ENCODE data around the gene ZNF865.

Gene ZNF865

DNA sequence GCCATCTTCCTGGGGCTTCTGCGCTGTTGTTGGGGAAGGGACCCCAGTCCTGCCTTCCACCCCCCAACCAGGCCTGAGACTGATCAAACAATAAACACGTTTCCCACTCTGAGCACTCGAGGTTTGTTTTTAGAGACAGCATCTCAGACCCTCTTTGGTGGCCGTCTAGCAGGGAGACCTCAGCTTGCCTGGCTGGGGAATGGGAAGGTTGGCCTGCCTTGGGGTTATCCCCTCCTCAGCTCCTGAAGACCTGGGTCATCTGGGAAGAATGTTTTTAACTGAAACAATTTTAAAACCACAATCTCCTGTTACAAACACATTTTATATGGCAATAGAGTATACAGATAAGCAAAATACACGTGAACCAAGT, 40.0 kb downstream of the ZNF865 start:
- no peak for TF ChIP-seq EZH2 (optimal IDR thresholded peaks at IDR 0.05; ENCODE audit: low read depth, low read length)
- no peak for TF ChIP-seq EZH2phosphoT487 (IDR thresholded peaks at IDR 0.05; ENCODE audit: low read length)
- TF ChIP-seq, protein P1, sequence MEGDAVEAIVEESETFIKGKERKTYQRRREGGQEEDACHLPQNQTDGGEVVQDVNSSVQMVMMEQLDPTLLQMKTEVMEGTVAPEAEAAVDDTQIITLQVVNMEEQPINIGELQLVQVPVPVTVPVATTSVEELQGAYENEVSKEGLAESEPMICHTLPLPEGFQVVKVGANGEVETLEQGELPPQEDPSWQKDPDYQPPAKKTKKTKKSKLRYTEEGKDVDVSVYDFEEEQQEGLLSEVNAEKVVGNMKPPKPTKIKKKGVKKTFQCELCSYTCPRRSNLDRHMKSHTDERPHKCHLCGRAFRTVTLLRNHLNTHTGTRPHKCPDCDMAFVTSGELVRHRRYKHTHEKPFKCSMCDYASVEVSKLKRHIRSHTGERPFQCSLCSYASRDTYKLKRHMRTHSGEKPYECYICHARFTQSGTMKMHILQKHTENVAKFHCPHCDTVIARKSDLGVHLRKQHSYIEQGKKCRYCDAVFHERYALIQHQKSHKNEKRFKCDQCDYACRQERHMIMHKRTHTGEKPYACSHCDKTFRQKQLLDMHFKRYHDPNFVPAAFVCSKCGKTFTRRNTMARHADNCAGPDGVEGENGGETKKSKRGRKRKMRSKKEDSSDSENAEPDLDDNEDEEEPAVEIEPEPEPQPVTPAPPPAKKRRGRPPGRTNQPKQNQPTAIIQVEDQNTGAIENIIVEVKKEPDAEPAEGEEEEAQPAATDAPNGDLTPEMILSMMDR (IDR thresholded peaks at IDR 0.05; ENCODE audit: low read length), result no peak
- no peak overlapping the region for H3K4me3 ChIP-seq (ENCODE audit: low read length)
- H3K9me3 ChIP-seq (replicated peaks; ENCODE audit: insufficient read depth, low read length), result no peaks in the 10 kb centered on the region
- no peaks in the 10 kb centered on the region for H3K9me2 ChIP-seq (replicated peaks; ENCODE audit: insufficient read depth, low read length)
- no peak overlapping the region for H3K9ac ChIP-seq (ENCODE audit: low read length)
- H3K27ac ChIP-seq (ENCODE audit: low read length), result no peak overlapping the region
- H3F3A ChIP-seq (ENCODE audit: insufficient read depth, low read length), result peaks cover 20% of the 10 kb centered on the region
- no peak for DNase-seq
- H3K4me2 ChIP-seq (ENCODE audit: low read depth, low read length), result no peak overlapping the region
- no peaks in the 10 kb centered on the region for H3K36me3 ChIP-seq (replicated peaks; ENCODE audit: insufficient read depth, low read length)
- peaks cover 25% of the 10 kb centered on the region for H3K79me2 ChIP-seq (ENCODE audit: low read length)
- no peaks in the 10 kb centered on the region for H4K20me1 ChIP-seq (ENCODE audit: insufficient read depth, low read length)
- H3K4me1 ChIP-seq (ENCODE audit: low read length), result peaks cover 23% of the 10 kb centered on the region; the same call in 1 of the 2 replicates
- no peaks in the 10 kb centered on the region for H3K27me3 ChIP-seq (replicated peaks; ENCODE audit: insufficient read depth, low read length)
- no peak overlapping the region for H2AFZ ChIP-seq (ENCODE audit: low read length)

DNA sequence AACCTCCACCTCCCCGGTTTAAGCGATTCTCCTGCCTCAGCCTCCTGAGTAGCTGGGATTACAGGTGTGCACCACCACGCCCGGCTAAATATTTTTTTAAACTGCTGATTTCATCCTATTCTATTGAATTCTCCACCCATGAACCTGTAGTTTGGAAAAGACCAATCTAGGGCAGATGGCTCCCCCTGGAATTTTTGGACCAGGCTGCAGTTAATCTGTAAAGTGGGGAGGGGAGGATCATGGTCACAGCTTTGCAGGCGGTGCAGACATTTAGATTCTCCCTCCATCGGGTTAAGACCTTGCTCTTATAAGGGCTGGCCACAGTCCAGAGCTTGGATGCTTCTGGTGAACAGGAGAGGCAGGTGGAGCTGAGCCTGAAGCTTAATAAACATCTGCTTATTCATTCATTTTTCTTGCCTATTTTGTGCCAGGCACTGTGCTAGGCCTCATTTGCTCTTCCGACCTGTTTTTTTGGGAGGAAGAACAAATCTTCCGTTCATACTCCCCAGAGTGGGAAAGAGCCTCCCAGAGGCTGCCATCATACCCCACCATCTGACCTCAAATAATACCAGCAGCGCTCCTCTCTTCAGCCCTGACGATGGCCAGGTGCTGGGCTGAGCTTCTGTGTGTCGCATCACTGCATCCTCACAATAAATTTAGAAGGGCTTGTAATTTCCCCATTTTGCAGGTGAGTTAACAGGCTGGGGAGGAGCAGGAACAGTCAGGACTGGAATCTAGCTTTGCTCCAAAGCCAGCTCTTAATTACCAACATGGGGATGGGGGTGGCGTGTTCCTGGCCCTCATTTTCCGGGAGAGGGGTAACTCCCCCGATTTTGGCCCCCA, 41.7 kb downstream of the ZNF865 start:
- peak overlapping the region; percentile 61 for H3K4me3 ChIP-seq (ENCODE audit: low read length)
- H3K79me2 ChIP-seq (ENCODE audit: low read length), result peaks cover 21% of the 10 kb centered on the region
- no peaks in the 10 kb centered on the region for H3K9me3 ChIP-seq (replicated peaks; ENCODE audit: insufficient read depth, low read length)
- H2AFZ ChIP-seq (ENCODE audit: low read length), result peak overlapping the region; percentile 38; the same call in 1 of the 2 replicates
- H4K20me1 ChIP-seq (ENCODE audit: insufficient read depth, low read length), result no peaks in the 10 kb centered on the region
- H3K4me2 ChIP-seq (ENCODE audit: low read depth, low read length), result peak overlapping the region; percentile 49
- no peak for DNase-seq
- peaks cover 13% of the 10 kb centered on the region for H3F3A ChIP-seq (ENCODE audit: insufficient read depth, low read length)
- no peaks in the 10 kb centered on the region for H3K36me3 ChIP-seq (replicated peaks; ENCODE audit: insufficient read depth, low read length)
- H3K27me3 ChIP-seq (replicated peaks; ENCODE audit: insufficient read depth, low read length), result no peaks in the 10 kb centered on the region
- H3K27ac ChIP-seq (ENCODE audit: low read length), result no peak overlapping the region
- H3K4me1 ChIP-seq (ENCODE audit: low read length), result peaks cover 21% of the 10 kb centered on the region; the same call in 1 of the 2 replicates
- H3K9me2 ChIP-seq (replicated peaks; ENCODE audit: insufficient read depth, low read length), result no peaks in the 10 kb centered on the region
- peak overlapping the region; percentile 64; the same call in 1 of the 2 replicates for H3K9ac ChIP-seq (ENCODE audit: low read length)
- TF ChIP-seq EZH2 (optimal IDR thresholded peaks at IDR 0.05; ENCODE audit: low read depth, low read length), result no peak
- no peak for TF ChIP-seq EZH2phosphoT487 (IDR thresholded peaks at IDR 0.05; ENCODE audit: low read length)
- TF ChIP-seq, protein P1 (IDR thresholded peaks at IDR 0.05; ENCODE audit: low read length), result no peak

DNA sequence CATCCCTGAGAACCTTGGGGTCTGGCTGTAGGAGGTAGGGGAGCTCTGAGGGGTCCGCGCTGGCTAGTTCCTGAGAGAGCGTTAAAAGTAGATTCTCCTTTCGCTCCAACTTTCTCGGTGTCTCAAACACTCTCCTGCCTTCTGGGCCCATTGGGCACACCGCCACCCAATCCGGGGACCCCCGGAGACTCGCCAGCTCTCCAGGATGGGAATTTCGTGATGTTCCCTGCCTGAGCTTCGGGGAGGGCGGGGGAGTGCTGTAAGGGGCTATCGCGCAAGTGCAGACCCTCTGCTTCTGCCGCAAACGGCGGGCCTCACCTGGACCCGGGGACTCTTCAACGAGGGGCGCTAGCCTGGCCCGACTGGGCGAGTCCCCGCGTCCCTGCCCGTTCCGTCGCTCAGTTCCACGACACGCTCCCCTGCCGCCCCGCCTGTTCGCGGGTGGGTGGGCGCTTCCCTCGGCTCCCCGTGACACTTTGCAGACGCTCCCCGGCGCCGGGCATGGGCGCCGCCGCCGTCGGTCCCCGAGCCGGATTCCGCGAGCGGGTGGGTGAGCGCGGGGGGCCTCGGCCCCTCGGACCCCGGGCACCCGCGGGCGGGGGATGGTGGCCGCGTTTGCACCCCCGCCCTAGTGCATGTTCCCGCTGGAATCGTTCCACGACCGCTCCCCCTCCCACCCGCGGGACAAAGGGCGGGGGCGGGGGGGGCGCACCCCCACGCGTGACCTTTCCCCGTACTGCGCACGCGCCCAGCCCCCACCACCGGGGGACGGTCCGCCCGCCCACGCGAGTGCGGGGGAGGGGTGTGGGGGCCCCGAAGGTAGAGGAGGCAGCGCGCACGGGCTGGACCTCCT, 42.5 kb downstream of the ZNF865 start, which contains the start of gene CCDC106:
Gene CCDC106, plus strand, starts transcription at position 481 of the 853 bp plus-strand sequence. CDS start 835 bp downstream, outside the sequence.
- peak within 1 kb of the TSS; percentile 64; the same call in 1 of the 2 replicates for H3K9ac ChIP-seq (ENCODE audit: low read length)
- peak; percentile 30 for DNase-seq
- no peak within 1 kb of the TSS for H3K27ac ChIP-seq (ENCODE audit: low read length)
- no peaks in the 10 kb centered on the region for H3K9me3 ChIP-seq (replicated peaks; ENCODE audit: insufficient read depth, low read length)
- peaks cover 10% of the 10 kb centered on the region for H3F3A ChIP-seq (ENCODE audit: insufficient read depth, low read length)
- H3K4me1 ChIP-seq (ENCODE audit: low read length), result peaks cover 13% of the 10 kb centered on the region; the same call in 1 of the 2 replicates
- peaks cover 21% of the 10 kb centered on the region for H3K79me2 ChIP-seq (ENCODE audit: low read length)
- H3K9me2 ChIP-seq (replicated peaks; ENCODE audit: insufficient read depth, low read length), result no peaks in the 10 kb centered on the region
- peak within 1 kb of the TSS; percentile 61 for H3K4me3 ChIP-seq (ENCODE audit: low read length)
- no peaks in the 10 kb centered on the region for H3K27me3 ChIP-seq (replicated peaks; ENCODE audit: insufficient read depth, low read length)
- peak within 1 kb of the TSS; percentile 38 for H2AFZ ChIP-seq (ENCODE audit: low read length)
- TF ChIP-seq, protein P1 (IDR thresholded peaks at IDR 0.05; ENCODE audit: low read length), result no peak
- TF ChIP-seq EZH2 (optimal IDR thresholded peaks at IDR 0.05; ENCODE audit: low read depth, low read length), result no peak
- H3K36me3 ChIP-seq (replicated peaks; ENCODE audit: insufficient read depth, low read length), result no peaks in the 10 kb centered on the region
- no peaks in the 10 kb centered on the region for H4K20me1 ChIP-seq (ENCODE audit: insufficient read depth, low read length)
- peak within 1 kb of the TSS; percentile 49 for H3K4me2 ChIP-seq (ENCODE audit: low read depth, low read length)
